ENCODE data around the gene TST. TPM values are rescaled to one million over a fixed set of nuclear protein-coding genes. Genes with fewer than 3 reads are reported as not detected.

TST gene
- total and polyA plus RNA-seq, 10 donors = 10.3 to 27.1 (median 12.8) TPM

- Histone ChIP-seq H3K4me1 (peaks cover 4 to 40% (median 27%) of the 10 kb centered on the region in 6 donors), H3K4me3 (no peak overlapping the region), H3K9me3 (no peaks in the 10 kb centered on the region), H3K27me3 (replicated peaks in 1 of 7) (peaks cover 0 to 23% (median 0%) of the 10 kb centered on the region in 7 donors), H3K36me3 (peaks cover 0 to 66% (median 31%) of the 10 kb centered on the region in 6 donors), H3K27ac (no peak overlapping the region)
- WGBS, 5 donors = 88 to 97% (median 94%) methylated on average over 18 to 20 of the region's 20 CpGs
- no peak for DNase-seq
- TF ChIP-seq POLR2AphosphoS5 (IDR thresholded peaks at IDR 0.05) (no peak), CTCF (IDR thresholded peaks at IDR 0.05 in 8 of 11, conservative IDR thresholded peaks at IDR 0.05 in 3 of 11) (no peak), POLR2A (IDR thresholded peaks at IDR 0.05) (no peak)
- intact Hi-C loops (cut with DNase I; ENCODE audit: low total_unique reads) = no loop called here
These were observed 35.5 kb upstream of the TST start for GRCh38 chr22:37054600-37055365.

- H3K4me3 ChIP-seq = no peak overlapping the region
- intact Hi-C loops (cut with DNase I; ENCODE audit: low total_unique reads) = no loop called here
- peaks cover 0 to 23% (median 0%) of the 10 kb centered on the region in 7 donors for H3K27me3 ChIP-seq (replicated peaks in 1 of 7)
- no peak overlapping the region for H3K27ac ChIP-seq
- H3K36me3 ChIP-seq = peaks cover 0 to 58% (median 28%) of the 10 kb centered on the region in 6 donors
- H3K9me3 ChIP-seq = no peaks in the 10 kb centered on the region
- 63 to 87% (median 82%) methylated on average over 3 to 8 of the region's 8 CpGs for WGBS, 5 donors
- DNase-seq = no peak
- H3K4me1 ChIP-seq = peaks cover 4 to 40% (median 27%) of the 10 kb centered on the region in 6 donors
- no peak for TF ChIP-seq POLR2AphosphoS5 (IDR thresholded peaks at IDR 0.05)
- no peak for TF ChIP-seq POLR2A (IDR thresholded peaks at IDR 0.05)
- TF ChIP-seq CTCF (IDR thresholded peaks at IDR 0.05 in 8 of 11, conservative IDR thresholded peaks at IDR 0.05 in 3 of 11) = no peak
These were observed 34.8 kb upstream of the TST start for GRCh38 chr22:37054056-37054395.

- WGBS, 5 donors = 87 to 92% (median 89%) methylated on average over 12 to 16 of the region's 16 CpGs
- peaks cover 0 to 23% (median 0%) of the 10 kb centered on the region in 7 donors for H3K27me3 ChIP-seq (replicated peaks in 1 of 7)
- H3K4me1 ChIP-seq = peaks cover 4 to 40% (median 27%) of the 10 kb centered on the region in 6 donors
- no peak overlapping the region for H3K27ac ChIP-seq
- no peak for DNase-seq
- TF ChIP-seq POLR2AphosphoS5 (IDR thresholded peaks at IDR 0.05) = no peak
- TF ChIP-seq POLR2A (IDR thresholded peaks at IDR 0.05) = no peak
- TF ChIP-seq CTCF (IDR thresholded peaks at IDR 0.05 in 8 of 11, conservative IDR thresholded peaks at IDR 0.05 in 3 of 11) = no peak
- H3K4me3 ChIP-seq = no peak overlapping the region
- peaks cover 0 to 53% (median 24%) of the 10 kb centered on the region in 6 donors for H3K36me3 ChIP-seq
- intact Hi-C loops (cut with DNase I; ENCODE audit: low total_unique reads) = no loop called here
- H3K9me3 ChIP-seq = no peaks in the 10 kb centered on the region
These were observed 34.2 kb upstream of the TST start for GRCh38 chr22:37053310-37054055.
